Loucy (cell line): ENCODE results near the gene CLCNKA.

Experiments used
- H2AFZ ChIP-seq: fragments of 200-600 bp; sonication (generic); 2 replicates; pipeline ENCODE4 v1.6.0; 2016; ENCODE audit warnings: antibody characterized with exemption, mild to moderate bottlenecking, low read length, moderate library complexity
- H3F3A ChIP-seq: fragments of 200-600 bp; 2 replicates; pipeline ENCODE4 v1.6.0; 2016; ENCODE audit warnings: antibody characterized with exemption, low read depth, mild to moderate bottlenecking
- H3K27me3 ChIP-seq: fragments of 200-600 bp; sonication (generic); 2 replicates; pipeline ENCODE4 v1.6.1; 2014; ENCODE audit warnings: low read length, mild to moderate bottlenecking; ENCODE audit not compliant: insufficient read depth, poor library complexity, severe bottlenecking
- H3K36me3 ChIP-seq: fragments of 200-600 bp; sonication (generic); 2 replicates; pipeline ENCODE4 v1.6.1; 2016; ENCODE audit warnings: low read length; ENCODE audit not compliant: insufficient read depth
- H3K4me1 ChIP-seq: fragments of 200-600 bp; sonication (generic); 2 replicates; pipeline ENCODE4 v1.5.1; 2014; ENCODE audit warnings: low read length, mild to moderate bottlenecking; ENCODE audit not compliant: insufficient read depth, poor library complexity, severe bottlenecking
- H3K4me2 ChIP-seq: fragments of 200-600 bp; sonication (generic); 2 replicates; pipeline ENCODE4 v1.6.0; 2014; ENCODE audit warnings: antibody characterized with exemption, low read length, low read depth, mild to moderate bottlenecking; ENCODE audit not compliant: poor library complexity, severe bottlenecking
- H3K4me3 ChIP-seq: fragments of 200-600 bp; sonication (generic); 2 replicates; pipeline ENCODE4 v1.5.1; 2014; ENCODE audit warnings: low read length, mild to moderate bottlenecking, mixed read lengths; ENCODE audit not compliant: poor library complexity, severe bottlenecking
- H3K79me2 ChIP-seq: fragments of 200-600 bp; sonication (generic); 2 replicates; pipeline ENCODE4 v1.6.1; 2014; ENCODE audit warnings: low read length; ENCODE audit not compliant: insufficient read depth
- H3K9ac ChIP-seq: fragments of 200-600 bp; sonication (generic); 2 replicates; pipeline ENCODE4 v1.6.0; 2014; ENCODE audit warnings: mild to moderate bottlenecking, low read depth, low read length, moderate library complexity; ENCODE audit not compliant: poor library complexity, severe bottlenecking
- H3K9me2 ChIP-seq: fragments of 200-600 bp; sonication (generic); replicated peaks from 2 replicates; pipeline ENCODE4 v1.6.1; 2016; ENCODE audit warnings: low read depth, low read length, mixed read lengths
- H3K9me3 ChIP-seq: fragments of 200-600 bp; sonication (generic); 2 replicates; pipeline ENCODE4 v1.6.1; 2014; ENCODE audit warnings: mild to moderate bottlenecking, antibody characterized with exemption, low read length, low read depth; ENCODE audit not compliant: insufficient read depth
- H4K20me1 ChIP-seq: fragments of 200-600 bp; sonication (generic); 2 replicates; pipeline ENCODE4 v1.6.0; 2014; ENCODE audit warnings: antibody characterized with exemption, low read length, mild to moderate bottlenecking; ENCODE audit not compliant: insufficient read depth, poor library complexity, severe bottlenecking
- EZH2phosphoT487 ChIP-seq: fragments of 200-600 bp; IDR thresholded peaks from 2 replicates; pipeline ENCODE4 v1.6.1; 2018; ENCODE audit warnings: antibody characterized with exemption, mild to moderate bottlenecking, moderate library complexity, borderline replicate concordance
- TF ChIP-seq, protein P1 (sequence below): fragments of 200-600 bp; sonication (generic); conservative IDR thresholded peaks from 2 replicates; pipeline ENCODE4 v1.5.1; 2014; ENCODE audit warnings: mild to moderate bottlenecking, antibody characterized with exemption, low read length

The CLCNKA gene

DNA sequence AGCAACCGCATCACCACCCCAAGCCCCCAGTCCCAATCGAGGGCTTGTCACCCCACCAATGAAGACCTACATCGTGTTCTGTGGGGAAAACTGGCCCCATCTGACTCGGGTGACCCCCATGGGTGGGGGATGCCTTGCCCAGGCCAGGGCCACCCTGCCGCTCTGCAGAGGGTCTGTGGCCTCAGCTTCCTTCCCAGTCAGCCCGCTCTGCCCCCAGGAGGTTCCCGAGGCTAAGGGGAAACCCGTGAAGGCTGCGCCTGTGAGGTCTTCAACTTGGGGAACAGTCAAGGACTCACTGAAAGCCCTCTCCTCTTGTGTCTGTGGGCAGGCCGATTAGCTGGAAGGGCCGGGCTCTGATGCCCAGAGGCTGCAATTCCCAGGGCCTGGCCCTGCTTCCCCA lies 15.8 kb upstream of the CLCNKA start:
- Histone ChIP-seq H4K20me1 (no peaks in the 10 kb centered on the region), H3K9me3 (no peaks in the 10 kb centered on the region), H3K36me3 (no peaks in the 10 kb centered on the region), H3K9ac (no peak overlapping the region), H2AFZ (no peak overlapping the region), H3K9me2 (no peaks in the 10 kb centered on the region), H3F3A (no peaks in the 10 kb centered on the region), H3K4me2 (no peak overlapping the region), H3K4me3 (no peak overlapping the region), H3K27me3 (no peaks in the 10 kb centered on the region), H3K79me2 (no peaks in the 10 kb centered on the region), H3K4me1 (no peaks in the 10 kb centered on the region)
- TF ChIP-seq, protein P1, sequence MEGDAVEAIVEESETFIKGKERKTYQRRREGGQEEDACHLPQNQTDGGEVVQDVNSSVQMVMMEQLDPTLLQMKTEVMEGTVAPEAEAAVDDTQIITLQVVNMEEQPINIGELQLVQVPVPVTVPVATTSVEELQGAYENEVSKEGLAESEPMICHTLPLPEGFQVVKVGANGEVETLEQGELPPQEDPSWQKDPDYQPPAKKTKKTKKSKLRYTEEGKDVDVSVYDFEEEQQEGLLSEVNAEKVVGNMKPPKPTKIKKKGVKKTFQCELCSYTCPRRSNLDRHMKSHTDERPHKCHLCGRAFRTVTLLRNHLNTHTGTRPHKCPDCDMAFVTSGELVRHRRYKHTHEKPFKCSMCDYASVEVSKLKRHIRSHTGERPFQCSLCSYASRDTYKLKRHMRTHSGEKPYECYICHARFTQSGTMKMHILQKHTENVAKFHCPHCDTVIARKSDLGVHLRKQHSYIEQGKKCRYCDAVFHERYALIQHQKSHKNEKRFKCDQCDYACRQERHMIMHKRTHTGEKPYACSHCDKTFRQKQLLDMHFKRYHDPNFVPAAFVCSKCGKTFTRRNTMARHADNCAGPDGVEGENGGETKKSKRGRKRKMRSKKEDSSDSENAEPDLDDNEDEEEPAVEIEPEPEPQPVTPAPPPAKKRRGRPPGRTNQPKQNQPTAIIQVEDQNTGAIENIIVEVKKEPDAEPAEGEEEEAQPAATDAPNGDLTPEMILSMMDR = no peak
- TF ChIP-seq EZH2phosphoT487 = no peak

DNA sequence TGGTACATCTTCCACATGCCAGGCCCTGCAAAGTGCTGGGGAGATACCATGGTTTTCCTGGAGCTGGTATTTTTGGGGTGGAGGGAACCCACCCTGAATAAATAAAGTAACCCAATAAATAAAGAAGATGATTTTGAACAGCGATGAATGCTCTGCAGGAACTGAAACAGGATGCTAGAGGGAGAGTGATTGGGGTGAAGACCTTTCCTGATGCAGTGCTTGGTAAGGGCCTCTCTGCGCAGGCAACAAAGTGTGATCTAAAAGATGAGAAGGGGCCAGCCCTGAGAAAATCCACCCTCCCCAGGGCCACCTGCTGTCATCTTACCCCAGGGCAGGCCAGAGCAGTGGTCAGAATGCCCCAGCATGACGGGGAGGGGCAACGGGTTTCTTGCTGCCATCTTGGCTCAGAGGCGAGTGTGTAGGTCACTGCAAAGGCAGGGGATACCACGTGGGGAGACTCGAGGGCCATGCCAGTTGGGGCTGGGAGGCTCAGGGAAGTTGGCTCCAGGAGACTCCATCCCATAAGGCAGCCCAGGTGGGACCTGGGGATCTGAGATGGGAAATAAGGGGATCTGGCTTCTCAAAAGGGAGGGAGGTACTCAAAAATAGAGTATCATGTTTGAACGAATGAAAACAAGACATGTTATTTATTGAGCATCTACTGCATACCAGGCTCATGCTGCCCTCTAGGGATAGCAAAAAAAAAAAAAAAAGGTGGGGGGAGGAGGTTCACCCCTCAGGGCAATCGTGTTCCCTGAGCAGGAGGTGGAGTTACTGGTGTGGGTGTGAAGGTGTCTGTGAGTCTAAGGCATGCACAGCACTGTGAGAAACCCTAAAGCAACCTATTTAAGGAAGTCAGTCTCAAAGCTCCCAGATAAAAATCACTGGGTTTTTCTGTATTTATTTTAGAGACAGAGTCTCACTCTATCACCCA lies 15.0 kb upstream of the CLCNKA start:
- no peaks in the 10 kb centered on the region for H3K9me3 ChIP-seq
- H3K4me3 ChIP-seq = no peak overlapping the region
- H3K27me3 ChIP-seq = no peaks in the 10 kb centered on the region
- no peaks in the 10 kb centered on the region for H3K79me2 ChIP-seq
- no peaks in the 10 kb centered on the region for H3K4me1 ChIP-seq
- no peak overlapping the region for H3K4me2 ChIP-seq
- no peaks in the 10 kb centered on the region for H3K9me2 ChIP-seq
- no peaks in the 10 kb centered on the region for H3K36me3 ChIP-seq
- H2AFZ ChIP-seq = no peak overlapping the region
- H4K20me1 ChIP-seq = no peaks in the 10 kb centered on the region
- H3F3A ChIP-seq = no peaks in the 10 kb centered on the region
- no peak for TF ChIP-seq EZH2phosphoT487
- TF ChIP-seq, protein P1 = 0 out of 2 replicates have a peak, but pooled peaks have one; percentile 20
- H3K9ac ChIP-seq = no peak overlapping the region

DNA sequence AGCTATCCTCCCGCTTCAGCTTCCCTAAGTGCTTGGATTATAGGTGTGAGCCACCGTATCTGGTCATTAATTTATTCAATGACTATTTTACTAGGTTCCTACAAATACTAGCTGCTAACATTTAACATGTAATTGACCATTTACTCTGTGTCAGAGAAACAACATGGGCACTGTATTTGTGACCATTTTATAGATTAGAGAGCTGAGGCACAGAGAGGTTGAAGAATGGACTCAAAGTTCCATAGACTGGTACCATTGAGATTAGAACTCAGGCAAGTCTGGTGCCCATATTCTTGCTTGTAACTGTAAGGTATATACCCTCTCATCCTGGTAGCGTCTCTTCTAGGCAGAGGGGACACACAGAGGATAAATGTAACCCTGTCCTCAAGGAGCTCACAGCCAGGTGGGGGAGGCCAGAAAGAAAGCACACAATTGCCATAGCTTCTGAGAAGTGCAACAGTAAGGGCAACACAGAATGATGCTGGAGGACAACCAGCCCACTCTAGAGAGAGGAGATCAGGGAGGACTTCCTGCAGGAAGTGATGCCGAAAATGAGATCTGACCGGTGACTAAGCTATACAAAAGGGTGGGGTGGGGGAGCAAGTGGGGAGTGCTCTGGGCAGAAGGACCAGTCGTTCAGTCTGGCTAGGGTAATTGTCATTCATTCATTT lies 14.0 kb upstream of the CLCNKA start:
- Histone ChIP-seq H3K9ac (no peak overlapping the region), H3K9me2 (no peaks in the 10 kb centered on the region), H3K79me2 (no peaks in the 10 kb centered on the region), H3K36me3 (no peaks in the 10 kb centered on the region), H3K4me3 (no peak overlapping the region), H4K20me1 (no peaks in the 10 kb centered on the region), H2AFZ (no peak overlapping the region), H3K9me3 (no peaks in the 10 kb centered on the region), H3K4me1 (no peaks in the 10 kb centered on the region), H3F3A (no peaks in the 10 kb centered on the region), H3K4me2 (no peak overlapping the region), H3K27me3 (no peaks in the 10 kb centered on the region)
- TF ChIP-seq, protein P1 = no peak
- no peak for TF ChIP-seq EZH2phosphoT487
